A549 (cell line): Measurements from ENCODE around the gene ANKRD17. TPM values are rescaled to one million over a fixed set of nuclear protein-coding genes. Genes with fewer than 3 reads are reported as not detected.

Experiments
- ATAC-seq, 2 experiments: fragments of 200-7000 bp in 1 of 2; fragments of >200 bp in 1 of 2; cut with Nextera tagmentation in 1 of 2; cut with Tn5 transposase in 1 of 2; 3 replicates each; pipeline versions ENCODE4 v1.8.0 to v1.9.1; 2018 to 2020; ENCODE audit warnings: mild to moderate bottlenecking in 1 of 2, moderate library complexity in 1 of 2
- CTCF ChIA-PET: fragments of 300-600 bp; sonication (Branson Sonifier 250); formaldehyde crosslinking; extraction: SDS; loops from one replicate; lab custom pipeline; 2021; ENCODE audit warnings: antibody characterized with exemption, inconsistent platforms; lab: Yijun Ruan, JAX
- POLR2A ChIA-PET: fragments of 350-600 bp; formaldehyde crosslinking; extraction: SDS; loops from one replicate; lab custom pipeline; 2021; ENCODE audit warnings: antibody characterized with exemption, inconsistent platforms; lab: Yijun Ruan, JAX
- DNase-seq, 2 experiments: peaks; one replicate each; pipeline versions ENCODE4 v3.0.0 to v3.0.0-alpha.2; 2011 to 2016; ENCODE audit warnings: low read depth in 1 of 2, low spot score in 1 of 2
- FAIRE-seq: peaks from 2 replicates; lab custom pipeline; 2011; peaks lifted over from hg19 to GRCh38; lab: Jason Lieb, UNC
- H3K27ac ChIP-seq, 2 experiments: fragments of >200 bp; sonication (Bioruptor Twin); formaldehyde crosslinking; 3 replicates each; pipeline ENCODE4 v1.5.1; 2016 to 2017
- H3K4me1 ChIP-seq: fragments of >200 bp; sonication (Bioruptor Twin); formaldehyde crosslinking; 3 replicates; pipeline ENCODE4 v1.6.1; 2016
- H3K4me2 ChIP-seq: fragments of >200 bp; sonication (Bioruptor Twin); formaldehyde crosslinking; 3 replicates; pipeline ENCODE4 v1.6.1; 2016
- H3K4me3 ChIP-seq: fragments of >200 bp; sonication (Bioruptor Twin); formaldehyde crosslinking; 3 replicates; pipeline ENCODE4 v1.5.1; 2016
- H3K9me3 ChIP-seq: fragments of >200 bp; sonication (Bioruptor Twin); formaldehyde crosslinking; 3 replicates; pipeline ENCODE4 v1.6.1; 2016
- CHD4 ChIP-seq: fragments of 200-600 bp; sonication (generic); IDR thresholded peaks from 2 replicates; pipeline ENCODE4 v1.6.1; 2016; ENCODE audit warnings: antibody characterized with exemption, mild to moderate bottlenecking, borderline replicate concordance
- ESRRA ChIP-seq: fragments of 150-350 bp; IDR thresholded peaks from 2 replicates; pipeline ENCODE4 v1.6.1; 2014; ENCODE audit warnings: mild to moderate bottlenecking, low read length, borderline replicate concordance
- FOSB ChIP-seq: fragments of 250-450 bp; sonication (Bioruptor Pico); IDR thresholded peaks from 2 replicates; pipeline ENCODE4 v1.5.0; 2020; ENCODE audit warnings: mild to moderate bottlenecking, moderate library complexity
- MAFK ChIP-seq: fragments of 450-650 bp; IDR thresholded peaks from 2 replicates; pipeline ENCODE4 v1.6.1; 2014; ENCODE audit not compliant: partially characterized antibody
- NPAS2 ChIP-seq: fragments of 250-450 bp; sonication (Bioruptor Pico); IDR thresholded peaks from 2 replicates; pipeline ENCODE4 v1.8.0; 2022; ENCODE audit warnings: mild to moderate bottlenecking, moderate library complexity, borderline replicate concordance
- ZNF302 ChIP-seq: fragments of 250-450 bp; sonication (Bioruptor Pico); IDR thresholded peaks from 2 replicates; pipeline ENCODE4 v1.9.0; 2021; ENCODE audit warnings: inconsistent platforms, mild to moderate bottlenecking, moderate library complexity
- whole genome bisulfite sequencing: methylation state at CpG from one replicate; pipeline ENCODE4 v1.1.6; 2017; ENCODE audit errors: missing lambda C conversion rate; 5-methylcytosine and 5-hydroxymethylcytosine counted together
- polyA plus RNA-seq, 4 experiments: library from polyadenylated mRNA; depleted of rRNA in 3 of 4; stranded (reverse); fragments of >200 nt; fragmentation: RNase III in 1 of 4; extraction: RNeasy Plus Mini Kit Qiagen cat#74134 plus additional on column Dnase treatment in 1 of 4; gene quantifications; 2 replicates in 3 of 4; 3 replicates in 1 of 4; pipeline ENCODE4 v1.2.3, GENCODE V29; 2011 to 2017
- TF ChIP-seq, protein P1 (sequence below): fragments of 200-600 bp; sonication (generic); IDR thresholded peaks from 2 replicates; pipeline ENCODE4 v1.6.1; 2016; ENCODE audit warnings: antibody characterized with exemption, mild to moderate bottlenecking, moderate library complexity
- TF ChIP-seq, protein P2 (sequence below): fragments of >200 bp; sonication (Bioruptor Twin); formaldehyde crosslinking; IDR thresholded peaks from 3 replicates; pipeline ENCODE4 v1.5.1; 2016
- TF ChIP-seq, protein P3 (sequence below): IDR thresholded peaks from 2 replicates; pipeline ENCODE4 v1.6.1; 2012; ENCODE audit warnings: low read depth, borderline replicate concordance

ANKRD17 gene
- polyA plus RNA-seq, 2 of the 4 experiments (the other 2 are of a cell fraction) = 18.1 to 43.5 TPM

DNA sequence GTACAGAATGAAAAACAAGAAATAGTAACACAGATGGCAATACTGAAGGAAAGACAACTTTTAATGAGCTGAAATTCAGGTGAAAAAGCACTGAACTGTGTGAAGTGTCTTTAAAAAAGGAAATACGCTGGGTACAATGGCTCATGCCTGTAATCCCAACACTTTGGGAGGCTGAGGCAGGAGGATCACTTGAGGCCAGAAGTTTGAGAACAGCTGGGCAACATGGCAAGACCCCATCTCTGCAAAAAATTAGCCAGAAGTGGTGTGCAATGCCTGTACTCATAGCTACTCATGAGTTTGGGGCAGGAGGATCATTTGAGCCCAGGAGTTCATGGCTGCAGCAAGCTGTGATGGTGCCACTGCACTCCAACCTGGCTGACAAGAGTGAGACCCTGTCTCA, 129.3 kb downstream of the ANKRD17 start (continued):
- TF ChIP-seq, protein P1, sequence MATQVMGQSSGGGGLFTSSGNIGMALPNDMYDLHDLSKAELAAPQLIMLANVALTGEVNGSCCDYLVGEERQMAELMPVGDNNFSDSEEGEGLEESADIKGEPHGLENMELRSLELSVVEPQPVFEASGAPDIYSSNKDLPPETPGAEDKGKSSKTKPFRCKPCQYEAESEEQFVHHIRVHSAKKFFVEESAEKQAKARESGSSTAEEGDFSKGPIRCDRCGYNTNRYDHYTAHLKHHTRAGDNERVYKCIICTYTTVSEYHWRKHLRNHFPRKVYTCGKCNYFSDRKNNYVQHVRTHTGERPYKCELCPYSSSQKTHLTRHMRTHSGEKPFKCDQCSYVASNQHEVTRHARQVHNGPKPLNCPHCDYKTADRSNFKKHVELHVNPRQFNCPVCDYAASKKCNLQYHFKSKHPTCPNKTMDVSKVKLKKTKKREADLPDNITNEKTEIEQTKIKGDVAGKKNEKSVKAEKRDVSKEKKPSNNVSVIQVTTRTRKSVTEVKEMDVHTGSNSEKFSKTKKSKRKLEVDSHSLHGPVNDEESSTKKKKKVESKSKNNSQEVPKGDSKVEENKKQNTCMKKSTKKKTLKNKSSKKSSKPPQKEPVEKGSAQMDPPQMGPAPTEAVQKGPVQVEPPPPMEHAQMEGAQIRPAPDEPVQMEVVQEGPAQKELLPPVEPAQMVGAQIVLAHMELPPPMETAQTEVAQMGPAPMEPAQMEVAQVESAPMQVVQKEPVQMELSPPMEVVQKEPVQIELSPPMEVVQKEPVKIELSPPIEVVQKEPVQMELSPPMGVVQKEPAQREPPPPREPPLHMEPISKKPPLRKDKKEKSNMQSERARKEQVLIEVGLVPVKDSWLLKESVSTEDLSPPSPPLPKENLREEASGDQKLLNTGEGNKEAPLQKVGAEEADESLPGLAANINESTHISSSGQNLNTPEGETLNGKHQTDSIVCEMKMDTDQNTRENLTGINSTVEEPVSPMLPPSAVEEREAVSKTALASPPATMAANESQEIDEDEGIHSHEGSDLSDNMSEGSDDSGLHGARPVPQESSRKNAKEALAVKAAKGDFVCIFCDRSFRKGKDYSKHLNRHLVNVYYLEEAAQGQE = no peak
- no peak for TF ChIP-seq NPAS2 (CRISPR knock-in tag)
- no peak for TF ChIP-seq ESRRA
- TF ChIP-seq, protein P2, sequence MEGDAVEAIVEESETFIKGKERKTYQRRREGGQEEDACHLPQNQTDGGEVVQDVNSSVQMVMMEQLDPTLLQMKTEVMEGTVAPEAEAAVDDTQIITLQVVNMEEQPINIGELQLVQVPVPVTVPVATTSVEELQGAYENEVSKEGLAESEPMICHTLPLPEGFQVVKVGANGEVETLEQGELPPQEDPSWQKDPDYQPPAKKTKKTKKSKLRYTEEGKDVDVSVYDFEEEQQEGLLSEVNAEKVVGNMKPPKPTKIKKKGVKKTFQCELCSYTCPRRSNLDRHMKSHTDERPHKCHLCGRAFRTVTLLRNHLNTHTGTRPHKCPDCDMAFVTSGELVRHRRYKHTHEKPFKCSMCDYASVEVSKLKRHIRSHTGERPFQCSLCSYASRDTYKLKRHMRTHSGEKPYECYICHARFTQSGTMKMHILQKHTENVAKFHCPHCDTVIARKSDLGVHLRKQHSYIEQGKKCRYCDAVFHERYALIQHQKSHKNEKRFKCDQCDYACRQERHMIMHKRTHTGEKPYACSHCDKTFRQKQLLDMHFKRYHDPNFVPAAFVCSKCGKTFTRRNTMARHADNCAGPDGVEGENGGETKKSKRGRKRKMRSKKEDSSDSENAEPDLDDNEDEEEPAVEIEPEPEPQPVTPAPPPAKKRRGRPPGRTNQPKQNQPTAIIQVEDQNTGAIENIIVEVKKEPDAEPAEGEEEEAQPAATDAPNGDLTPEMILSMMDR = no peak

DNA sequence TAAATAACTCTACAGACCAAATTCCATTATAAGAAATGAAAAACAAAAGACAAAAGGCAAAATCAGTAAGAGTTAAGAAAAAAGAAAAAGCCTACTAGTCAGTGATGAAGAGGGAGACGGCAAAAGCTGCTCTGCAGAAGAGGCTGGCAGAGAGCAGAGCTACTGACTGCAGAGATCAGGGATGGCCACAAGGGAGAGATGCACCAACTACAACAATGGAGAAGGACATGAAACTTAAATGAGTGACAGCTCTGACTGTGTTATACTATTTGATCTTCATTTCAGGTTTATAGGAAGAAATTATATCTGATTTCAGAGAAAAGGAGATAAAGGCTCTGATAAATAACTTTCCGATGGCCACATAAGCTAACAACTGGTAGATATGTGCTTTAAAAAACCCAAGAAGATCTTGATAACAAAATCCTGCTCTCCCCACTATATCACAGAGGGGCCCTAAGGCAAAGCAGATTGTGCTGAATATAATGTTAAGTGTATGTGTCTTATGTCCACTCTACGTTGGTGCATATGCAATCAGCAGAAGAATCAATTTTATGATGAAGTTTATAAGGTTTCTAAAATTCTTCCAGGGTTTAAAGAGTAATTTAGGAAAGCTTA, 130.7 kb downstream of the ANKRD17 start:
- WGBS = 86% methylated on average over 3 of the region's 3 CpGs
- Histone ChIP-seq H3K27ac (no peak overlapping the region), H3K4me3 (no peak overlapping the region), H3K4me1 (no peaks in the 10 kb centered on the region), H3K4me2 (no peak overlapping the region), H3K9me3 (no peaks in the 10 kb centered on the region)
- FAIRE-seq = no peak
- TF ChIP-seq, protein P1 = no peak
- TF ChIP-seq, protein P2 = 0 out of 3 replicates have a peak, but pooled peaks have one; percentile 7
- POLR2A ChIA-PET = interaction anchor here (1.1 kb wide), 1 partner anchor 95 kb away, joined by 3 read pairs; no protein-coding TSS in a partner anchor
- peak; percentile 8 to 29 for DNase-seq
- CTCF ChIA-PET = interaction anchor here (1.1 to 1.8 kb wide), 6 partner anchors 8 to 129 kb away, joined by 4 to 9 read pairs (median 5); no protein-coding TSS in a partner anchor
- ATAC-seq = peak; percentile 94 to 95

DNA sequence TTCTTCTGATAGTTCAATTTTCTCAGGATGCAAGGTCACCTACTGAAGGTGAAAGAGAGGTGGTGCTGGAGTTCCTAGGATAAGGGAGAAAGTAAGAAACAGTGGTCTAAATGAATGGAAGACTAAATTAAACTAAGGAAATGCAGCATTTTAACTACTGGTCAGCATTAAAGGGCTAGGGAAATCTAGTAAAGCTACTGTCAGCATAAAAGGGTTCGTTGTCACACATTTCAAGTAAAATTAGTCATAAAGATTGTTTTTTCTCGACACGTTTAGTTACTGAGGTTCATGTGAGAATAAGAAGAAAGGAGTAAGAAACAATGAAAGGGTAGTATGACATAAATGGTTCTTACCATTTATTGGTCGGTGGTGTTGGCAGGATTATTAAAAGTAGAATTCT, 149.1 kb downstream of the ANKRD17 start:
- WGBS = 90% methylated on average over 4 of the region's 4 CpGs

More for the DNA sequence above, 149.1 kb downstream of the ANKRD17 start:
- H3K27ac ChIP-seq = no peak overlapping the region
- no peak overlapping the region for H3K4me2 ChIP-seq
- CTCF ChIA-PET = interaction anchor here (1.5 kb wide), 1 partner anchor 148 kb away, joined by 3 read pairs; no protein-coding TSS in a partner anchor
- ATAC-seq = no peak
- no peaks in the 10 kb centered on the region for H3K9me3 ChIP-seq
- peak; percentile 49 for TF ChIP-seq MAFK
- TF ChIP-seq ZNF302 (CRISPR knock-in tag) = no peak
- TF ChIP-seq, protein P3, sequence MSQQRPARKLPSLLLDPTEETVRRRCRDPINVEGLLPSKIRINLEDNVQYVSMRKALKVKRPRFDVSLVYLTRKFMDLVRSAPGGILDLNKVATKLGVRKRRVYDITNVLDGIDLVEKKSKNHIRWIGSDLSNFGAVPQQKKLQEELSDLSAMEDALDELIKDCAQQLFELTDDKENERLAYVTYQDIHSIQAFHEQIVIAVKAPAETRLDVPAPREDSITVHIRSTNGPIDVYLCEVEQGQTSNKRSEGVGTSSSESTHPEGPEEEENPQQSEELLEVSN = no peak
- TF ChIP-seq CHD4 = no peak
- no peak for TF ChIP-seq FOSB (CRISPR knock-in tag)
- DNase-seq = no peak
- POLR2A ChIA-PET = no interaction called here
- H3K4me3 ChIP-seq = no peak overlapping the region
- FAIRE-seq = no peak
- peaks cover 4% of the 10 kb centered on the region; the same call in 2 of the 3 replicates for H3K4me1 ChIP-seq
